HepG2 (cell line): ENCODE results near the gene LITAF. TPM values are rescaled to one million over a fixed set of nuclear protein-coding genes. Genes with fewer than 3 reads are reported as not detected.

Source experiments
- FOXJ3 ChIP-seq: sonication (generic); formaldehyde crosslinking; IDR thresholded peaks from 2 replicates; pipeline ENCODE4 v1.4.0; 2020; ENCODE audit warnings: missing genetic modification reagents, mild to moderate bottlenecking, borderline replicate concordance
- MED1 ChIP-seq: sonication (generic); formaldehyde crosslinking; IDR thresholded peaks from 2 replicates; pipeline ENCODE4 v1.4.0; 2020; ENCODE audit warnings: missing genetic modification reagents
- MXD4 ChIP-seq: IDR thresholded peaks from 2 replicates; pipeline ENCODE4 v1.6.1; 2016; ENCODE audit warnings: mild to moderate bottlenecking, missing biosample characterization, missing genetic modification reagents
- ONECUT2 ChIP-seq: sonication (generic); formaldehyde crosslinking; IDR thresholded peaks from 2 replicates; pipeline ENCODE4 v1.4.0; 2020; ENCODE audit warnings: missing genetic modification reagents
- SAP130 ChIP-seq: IDR thresholded peaks from 2 replicates; pipeline ENCODE4 v1.6.1; 2016; ENCODE audit warnings: low read depth
- YY1 ChIP-seq: IDR thresholded peaks from 2 replicates; pipeline ENCODE4 v1.6.1; 2011; ENCODE audit warnings: low read length, low read depth, moderate library complexity, mild to moderate bottlenecking; ENCODE audit not compliant: insufficient read depth, insufficient replicate concordance
- ZFP82 ChIP-seq: sonication (generic); formaldehyde crosslinking; IDR thresholded peaks from 2 replicates; pipeline ENCODE4 v1.5.1; 2020; ENCODE audit warnings: mild to moderate bottlenecking, missing genetic modification reagents, borderline replicate concordance
- ZNF607 ChIP-seq: sonication (generic); formaldehyde crosslinking; IDR thresholded peaks from 2 replicates; pipeline ENCODE4 v1.5.1; 2020; ENCODE audit warnings: missing genetic modification reagents, mild to moderate bottlenecking, borderline replicate concordance
- ZNF781 ChIP-seq: sonication (generic); formaldehyde crosslinking; IDR thresholded peaks from 2 replicates; pipeline ENCODE4 v1.5.1; 2020; ENCODE audit warnings: borderline replicate concordance, mild to moderate bottlenecking, missing genetic modification reagents; ENCODE audit errors: not compliant biosample characterization
- ZNF878 ChIP-seq: sonication (generic); formaldehyde crosslinking; IDR thresholded peaks from 2 replicates; pipeline ENCODE4 v1.8.1; 2023; ENCODE audit warnings: mild to moderate bottlenecking, missing genetic modification reagents, moderate library complexity
- ZSCAN9 ChIP-seq: IDR thresholded peaks from 2 replicates; pipeline ENCODE4 v1.6.1; 2016; ENCODE audit warnings: borderline replicate concordance
- polyA plus RNA-seq, 8 experiments: library from polyadenylated mRNA; depleted of rRNA in 3 of 8; stranded (reverse) in 7 of 8; unstranded in 1 of 8; fragments of >200 nt; fragmentation: Illumina TruSeq in 4 of 8; extraction: Trizol in 4 of 8; gene quantifications; 2 replicates each; pipeline versions ENCODE4 v1.2.1 to v1.2.3, GENCODE V29; 2011 to 2016; ENCODE audit warnings: low read depth in 4 of 8, missing spikeins in 1 of 8, mixed read lengths in 1 of 8; ENCODE audit not compliant: insufficient read depth in 1 of 8
- total RNA-seq, 5 experiments: library from RNA; depleted of rRNA; stranded (reverse); fragments of >200 nt; fragmentation: Illumina TruSeq; extraction: Trizol; gene quantifications; 2 replicates each; pipeline ENCODE4 v1.2.3, GENCODE V29; 2016; ENCODE audit warnings: low read depth in 1 of 5
- TF ChIP-seq, protein P1 (sequence below): sonication (generic); formaldehyde crosslinking; IDR thresholded peaks from 2 replicates; pipeline ENCODE4 v1.4.0; 2020; ENCODE audit warnings: missing genetic modification reagents
- TF ChIP-seq, protein P2 (sequence below): sonication (generic); formaldehyde crosslinking; IDR thresholded peaks from 2 replicates; pipeline ENCODE4 v1.8.0; 2022; ENCODE audit warnings: mild to moderate bottlenecking, missing genetic modification reagents; ENCODE audit not compliant: insufficient replicate concordance
- TF ChIP-seq, protein P3 (sequence below): IDR thresholded peaks from 2 replicates; pipeline ENCODE4 v1.6.1; 2016; ENCODE audit warnings: control low read depth
- TF ChIP-seq, protein P4 (sequence below): sonication (generic); formaldehyde crosslinking; IDR thresholded peaks from 2 replicates; pipeline ENCODE4 v1.4.0; 2020; ENCODE audit warnings: missing genetic modification reagents
- TF ChIP-seq, protein P5 (sequence below): IDR thresholded peaks from 2 replicates; pipeline ENCODE4 v1.6.1; 2016; ENCODE audit warnings: low read depth

Gene LITAF
- total and polyA plus RNA-seq, 2 of the 13 experiments (the other 11 are each of a cell fraction or from before 2014, with no cell fraction given) = 80.1 to 141 TPM

DNA sequence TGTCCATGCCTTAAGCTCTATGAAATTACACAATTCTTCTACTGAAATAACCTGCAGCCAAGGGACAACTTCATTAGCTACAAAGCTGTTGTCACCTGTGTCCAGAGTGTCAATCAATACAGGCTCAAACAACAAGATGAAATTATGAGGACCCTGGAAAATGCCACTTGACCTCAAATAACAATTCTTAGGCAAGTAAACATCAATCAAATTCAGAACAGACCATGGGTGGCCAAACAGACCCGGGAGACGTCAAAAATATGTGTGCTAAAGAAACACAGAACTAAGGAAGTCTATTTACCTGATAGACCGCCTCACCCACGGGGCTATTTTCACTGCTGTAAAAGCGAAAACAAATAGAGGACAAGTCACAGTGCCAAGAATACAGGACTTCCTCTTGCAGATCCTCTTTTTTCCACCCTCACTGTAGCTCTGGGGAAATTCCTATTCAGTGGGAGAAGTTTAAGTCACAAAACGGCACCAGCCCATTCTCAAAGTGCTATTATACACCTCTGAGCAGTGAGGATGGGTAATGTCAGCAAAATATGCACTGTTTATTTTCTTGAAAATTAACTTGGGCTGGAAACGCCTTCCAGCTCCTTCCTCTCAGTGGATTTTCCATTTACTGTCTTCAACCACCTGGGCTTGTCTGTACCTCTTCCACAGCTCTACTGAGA lies 2.7 kb downstream of the LITAF start (continued):
- TF ChIP-seq, protein P1, sequence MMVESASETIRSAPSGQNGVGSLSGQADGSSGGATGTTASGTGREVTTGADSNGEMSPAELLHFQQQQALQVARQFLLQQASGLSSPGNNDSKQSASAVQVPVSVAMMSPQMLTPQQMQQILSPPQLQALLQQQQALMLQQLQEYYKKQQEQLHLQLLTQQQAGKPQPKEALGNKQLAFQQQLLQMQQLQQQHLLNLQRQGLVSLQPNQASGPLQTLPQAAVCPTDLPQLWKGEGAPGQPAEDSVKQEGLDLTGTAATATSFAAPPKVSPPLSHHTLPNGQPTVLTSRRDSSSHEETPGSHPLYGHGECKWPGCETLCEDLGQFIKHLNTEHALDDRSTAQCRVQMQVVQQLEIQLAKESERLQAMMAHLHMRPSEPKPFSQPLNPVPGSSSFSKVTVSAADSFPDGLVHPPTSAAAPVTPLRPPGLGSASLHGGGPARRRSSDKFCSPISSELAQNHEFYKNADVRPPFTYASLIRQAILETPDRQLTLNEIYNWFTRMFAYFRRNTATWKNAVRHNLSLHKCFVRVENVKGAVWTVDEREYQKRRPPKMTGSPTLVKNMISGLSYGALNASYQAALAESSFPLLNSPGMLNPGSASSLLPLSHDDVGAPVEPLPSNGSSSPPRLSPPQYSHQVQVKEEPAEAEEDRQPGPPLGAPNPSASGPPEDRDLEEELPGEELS (CRISPR knock-in tag) = peak; percentile 67
- TF ChIP-seq MXD4 (0 out of 2 replicates have a peak, but pooled peaks have one; percentile 33), ZNF781 (peak; percentile 26), MED1 (CRISPR knock-in tag) (0 out of 2 replicates have a peak, but pooled peaks have one; percentile 17), ZNF607 (0 out of 2 replicates have a peak, but pooled peaks have one; percentile 31), SAP130 (CRISPR knock-in tag) (peak; percentile 46), ONECUT2 (CRISPR knock-in tag) (peak; percentile 67), ZNF878 (CRISPR knock-in tag) (0 out of 2 replicates have a peak, but pooled peaks have one; percentile 53), FOXJ3 (peak; percentile 55; the same call in 1 of the 2 replicates), YY1 (peak; percentile 2), ZSCAN9 (CRISPR knock-in tag) (peak; percentile 62), ZFP82 (CRISPR knock-in tag) (no peak)
- TF ChIP-seq, protein P2, sequence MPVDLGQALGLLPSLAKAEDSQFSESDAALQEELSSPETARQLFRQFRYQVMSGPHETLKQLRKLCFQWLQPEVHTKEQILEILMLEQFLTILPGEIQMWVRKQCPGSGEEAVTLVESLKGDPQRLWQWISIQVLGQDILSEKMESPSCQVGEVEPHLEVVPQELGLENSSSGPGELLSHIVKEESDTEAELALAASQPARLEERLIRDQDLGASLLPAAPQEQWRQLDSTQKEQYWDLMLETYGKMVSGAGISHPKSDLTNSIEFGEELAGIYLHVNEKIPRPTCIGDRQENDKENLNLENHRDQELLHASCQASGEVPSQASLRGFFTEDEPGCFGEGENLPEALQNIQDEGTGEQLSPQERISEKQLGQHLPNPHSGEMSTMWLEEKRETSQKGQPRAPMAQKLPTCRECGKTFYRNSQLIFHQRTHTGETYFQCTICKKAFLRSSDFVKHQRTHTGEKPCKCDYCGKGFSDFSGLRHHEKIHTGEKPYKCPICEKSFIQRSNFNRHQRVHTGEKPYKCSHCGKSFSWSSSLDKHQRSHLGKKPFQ (CRISPR knock-in tag) = no peak
- TF ChIP-seq, protein P3, sequence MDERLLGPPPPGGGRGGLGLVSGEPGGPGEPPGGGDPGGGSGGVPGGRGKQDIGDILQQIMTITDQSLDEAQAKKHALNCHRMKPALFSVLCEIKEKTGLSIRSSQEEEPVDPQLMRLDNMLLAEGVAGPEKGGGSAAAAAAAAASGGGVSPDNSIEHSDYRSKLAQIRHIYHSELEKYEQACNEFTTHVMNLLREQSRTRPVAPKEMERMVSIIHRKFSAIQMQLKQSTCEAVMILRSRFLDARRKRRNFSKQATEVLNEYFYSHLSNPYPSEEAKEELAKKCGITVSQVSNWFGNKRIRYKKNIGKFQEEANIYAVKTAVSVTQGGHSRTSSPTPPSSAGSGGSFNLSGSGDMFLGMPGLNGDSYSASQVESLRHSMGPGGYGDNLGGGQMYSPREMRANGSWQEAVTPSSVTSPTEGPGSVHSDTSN = peak; percentile 52; the same call in 1 of the 2 replicates
- TF ChIP-seq, protein P4, sequence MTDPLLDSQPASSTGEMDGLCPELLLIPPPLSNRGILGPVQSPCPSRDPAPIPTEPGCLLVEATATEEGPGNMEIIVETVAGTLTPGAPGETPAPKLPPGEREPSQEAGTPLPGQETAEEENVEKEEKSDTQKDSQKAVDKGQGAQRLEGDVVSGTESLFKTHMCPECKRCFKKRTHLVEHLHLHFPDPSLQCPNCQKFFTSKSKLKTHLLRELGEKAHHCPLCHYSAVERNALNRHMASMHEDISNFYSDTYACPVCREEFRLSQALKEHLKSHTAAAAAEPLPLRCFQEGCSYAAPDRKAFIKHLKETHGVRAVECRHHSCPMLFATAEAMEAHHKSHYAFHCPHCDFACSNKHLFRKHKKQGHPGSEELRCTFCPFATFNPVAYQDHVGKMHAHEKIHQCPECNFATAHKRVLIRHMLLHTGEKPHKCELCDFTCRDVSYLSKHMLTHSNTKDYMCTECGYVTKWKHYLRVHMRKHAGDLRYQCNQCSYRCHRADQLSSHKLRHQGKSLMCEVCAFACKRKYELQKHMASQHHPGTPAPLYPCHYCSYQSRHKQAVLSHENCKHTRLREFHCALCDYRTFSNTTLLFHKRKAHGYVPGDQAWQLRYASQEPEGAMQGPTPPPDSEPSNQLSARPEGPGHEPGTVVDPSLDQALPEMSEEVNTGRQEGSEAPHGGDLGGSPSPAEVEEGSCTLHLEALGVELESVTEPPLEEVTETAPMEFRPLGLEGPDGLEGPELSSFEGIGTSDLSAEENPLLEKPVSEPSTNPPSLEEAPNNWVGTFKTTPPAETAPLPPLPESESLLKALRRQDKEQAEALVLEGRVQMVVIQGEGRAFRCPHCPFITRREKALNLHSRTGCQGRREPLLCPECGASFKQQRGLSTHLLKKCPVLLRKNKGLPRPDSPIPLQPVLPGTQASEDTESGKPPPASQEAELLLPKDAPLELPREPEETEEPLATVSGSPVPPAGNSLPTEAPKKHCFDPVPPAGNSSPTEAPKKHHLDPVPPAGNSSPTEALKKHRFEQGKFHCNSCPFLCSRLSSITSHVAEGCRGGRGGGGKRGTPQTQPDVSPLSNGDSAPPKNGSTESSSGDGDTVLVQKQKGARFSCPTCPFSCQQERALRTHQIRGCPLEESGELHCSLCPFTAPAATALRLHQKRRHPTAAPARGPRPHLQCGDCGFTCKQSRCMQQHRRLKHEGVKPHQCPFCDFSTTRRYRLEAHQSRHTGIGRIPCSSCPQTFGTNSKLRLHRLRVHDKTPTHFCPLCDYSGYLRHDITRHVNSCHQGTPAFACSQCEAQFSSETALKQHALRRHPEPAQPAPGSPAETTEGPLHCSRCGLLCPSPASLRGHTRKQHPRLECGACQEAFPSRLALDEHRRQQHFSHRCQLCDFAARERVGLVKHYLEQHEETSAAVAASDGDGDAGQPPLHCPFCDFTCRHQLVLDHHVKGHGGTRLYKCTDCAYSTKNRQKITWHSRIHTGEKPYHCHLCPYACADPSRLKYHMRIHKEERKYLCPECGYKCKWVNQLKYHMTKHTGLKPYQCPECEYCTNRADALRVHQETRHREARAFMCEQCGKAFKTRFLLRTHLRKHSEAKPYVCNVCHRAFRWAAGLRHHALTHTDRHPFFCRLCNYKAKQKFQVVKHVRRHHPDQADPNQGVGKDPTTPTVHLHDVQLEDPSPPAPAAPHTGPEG (CRISPR knock-in tag) = peak; percentile 12; the same call in 1 of the 2 replicates
- TF ChIP-seq, protein P5, sequence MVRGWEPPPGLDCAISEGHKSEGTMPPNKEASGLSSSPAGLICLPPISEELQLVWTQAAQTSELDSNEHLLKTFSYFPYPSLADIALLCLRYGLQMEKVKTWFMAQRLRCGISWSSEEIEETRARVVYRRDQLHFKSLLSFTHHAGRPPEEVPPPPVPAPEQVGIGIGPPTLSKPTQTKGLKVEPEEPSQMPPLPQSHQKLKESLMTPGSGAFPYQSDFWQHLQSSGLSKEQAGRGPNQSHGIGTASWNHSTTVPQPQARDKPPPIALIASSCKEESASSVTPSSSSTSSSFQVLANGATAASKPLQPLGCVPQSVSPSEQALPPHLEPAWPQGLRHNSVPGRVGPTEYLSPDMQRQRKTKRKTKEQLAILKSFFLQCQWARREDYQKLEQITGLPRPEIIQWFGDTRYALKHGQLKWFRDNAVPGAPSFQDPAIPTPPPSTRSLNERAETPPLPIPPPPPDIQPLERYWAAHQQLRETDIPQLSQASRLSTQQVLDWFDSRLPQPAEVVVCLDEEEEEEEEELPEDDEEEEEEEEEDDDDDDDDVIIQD (CRISPR knock-in tag) = 0 out of 2 replicates have a peak, but pooled peaks have one; percentile 8
